Fibroblast of skin of scalp (primary cell): ENCODE results near the gene C5orf34.
A peak's percentile ranks its signal among the peaks of the same experiment; 100 is the strongest.
"Not testable (repeated sequence)": the region's sequence is repeated elsewhere in the genome, so short reads cannot be mapped to it uniquely, and the experiment has no call there.

ENCODE experiments used
- DNase-seq: peaks from one replicate; pipeline ENCODE4 v3.0.0-alpha.2; 2013

C5orf34 gene

GRCh38 chr5:43514471-43514815 lies 505 bp downstream of the C5orf34 start:
- DNase-seq = peak; percentile 69

GRCh38 chr5:43514025-43514424 lies 923 bp downstream of the C5orf34 start:
- DNase-seq = no peak

GRCh38 chr5:43511062-43511461 lies 3.9 kb downstream of the C5orf34 start:
- not testable (repeated sequence) for DNase-seq

- no peak for DNase-seq
Observed at GRCh38 chr5:43498581-43498980, 16.4 kb downstream of the C5orf34 start.

- no peak for DNase-seq
Observed at GRCh38 chr5:43497311-43498104, 17.4 kb downstream of the C5orf34 start.

GRCh38 chr5:43491326-43491725 lies 23.6 kb downstream of the C5orf34 start:
- DNase-seq = no peak

GRCh38 chr5:43486353-43486752 lies 28.6 kb downstream of the C5orf34 start:
- DNase-seq = no peak

- no peak for DNase-seq
Observed at GRCh38 chr5:43485406-43485805, 29.5 kb downstream of the C5orf34 start.

GRCh38 chr5:43484106-43484849 lies 30.7 kb downstream of the C5orf34 start:
- DNase-seq = peak; percentile 87

GRCh38 chr5:43483298-43484105 lies 31.4 kb downstream of the C5orf34 start, which contains the start of gene TMEM267:
TMEM267 (minus strand) TSS chr5:43483865; CDS start chr5:43453969, 29,896 bp downstream.
- peak; percentile 96 for DNase-seq

- peak; percentile 83 for DNase-seq
Observed at GRCh38 chr5:43482490-43483297, 32.3 kb downstream of the C5orf34 start.

- DNase-seq = no peak
Observed at GRCh38 chr5:43469671-43470391, 45.1 kb downstream of the C5orf34 start.

- no peak for DNase-seq
Observed at GRCh38 chr5:43467100-43467499, 47.8 kb downstream of the C5orf34 start.

GRCh38 chr5:43465455-43465854 lies 49.5 kb downstream of the C5orf34 start:
- not testable (repeated sequence) for DNase-seq

- DNase-seq = no peak
Observed at GRCh38 chr5:43461066-43461465, 53.9 kb downstream of the C5orf34 start.

GRCh38 chr5:43456556-43456955 lies 58.4 kb downstream of the C5orf34 start:
- no peak for DNase-seq

GRCh38 chr5:43441575-43441974 lies 73.4 kb downstream of the C5orf34 start:
- DNase-seq = not testable (repeated sequence)

GRCh38 chr5:43437062-43437660 lies 77.8 kb downstream of the C5orf34 start:
- DNase-seq = no peak
